WI38 (cell line): Measurements from ENCODE around the gene CCNDBP1.
"Not testable (repeated sequence)": the region's sequence is repeated elsewhere in the genome, so short reads cannot be mapped to it uniquely, and the experiment has no call there.

Experiments used
- H3K4me3 ChIP-seq: 2 replicates; pipeline ENCODE4 v1.5.1; 2011; ENCODE audit warnings: low read depth, mild to moderate bottlenecking, control low read depth, low read length
- CTCF ChIP-seq: IDR thresholded peaks from 2 replicates; pipeline ENCODE4 v1.5.1; 2012; ENCODE audit warnings: low read depth, mild to moderate bottlenecking, control low read depth, low read length

Gene CCNDBP1

GRCh38 chr15:43153269-43153668, 31.9 kb upstream of the CCNDBP1 start:
- H3K4me3 ChIP-seq: no peak overlapping the region
- no peak for TF ChIP-seq CTCF

GRCh38 chr15:43165801-43166325, 19.3 kb upstream of the CCNDBP1 start:
- TF ChIP-seq CTCF: no peak
- no peak overlapping the region for H3K4me3 ChIP-seq

GRCh38 chr15:43167261-43167660, 17.9 kb upstream of the CCNDBP1 start:
- H3K4me3 ChIP-seq: not testable (repeated sequence)

GRCh38 chr15:43168192-43169107, 16.8 kb upstream of the CCNDBP1 start:
- no peak overlapping the region for H3K4me3 ChIP-seq
- no peak for TF ChIP-seq CTCF

GRCh38 chr15:43169888-43170287, 15.3 kb upstream of the CCNDBP1 start:
- no peak for TF ChIP-seq CTCF
- H3K4me3 ChIP-seq: no peak overlapping the region

- H3K4me3 ChIP-seq: not testable (repeated sequence)
These were observed 9.4 kb upstream of the CCNDBP1 start for GRCh38 chr15:43175656-43176309.

GRCh38 chr15:43177147-43177546, 8.1 kb upstream of the CCNDBP1 start:
- H3K4me3 ChIP-seq: not testable (repeated sequence)

- no peak for TF ChIP-seq CTCF
These were observed 1.9 kb upstream of the CCNDBP1 start for GRCh38 chr15:43183270-43183669.

More at GRCh38 chr15:43183270-43183669, 1.9 kb upstream of the CCNDBP1 start:
- no peak overlapping the region for H3K4me3 ChIP-seq
